Trophoblast cell (in vitro differentiated cells and primary cell): ENCODE results near the gene FRMPD4.

ENCODE experiments used
- DNase-seq, 2 donors: peaks; one replicate each; pipeline ENCODE4 v3.0.0-alpha.2; 2016
- H2AFZ ChIP-seq: 2 replicates; pipeline ENCODE4 v1.6.1; 2013; ENCODE audit warnings: low read length, moderate library complexity, mild to moderate bottlenecking; ENCODE audit not compliant: insufficient read depth, poor library complexity
- H2AK5ac ChIP-seq: 2 replicates; pipeline ENCODE4 v1.6.1; 2013; ENCODE audit warnings: mild to moderate bottlenecking, low read length
- H2BK120ac ChIP-seq: 2 replicates; pipeline ENCODE4 v1.6.1; 2013; ENCODE audit warnings: low read length, mild to moderate bottlenecking, moderate library complexity; ENCODE audit not compliant: insufficient read depth, poor library complexity
- H2BK12ac ChIP-seq: 2 replicates; pipeline ENCODE4 v1.6.1; 2013; ENCODE audit warnings: mild to moderate bottlenecking, low read length, moderate library complexity
- H2BK5ac ChIP-seq: 2 replicates; pipeline ENCODE4 v1.6.1; 2013; ENCODE audit warnings: low read length, low read depth, moderate library complexity, mild to moderate bottlenecking; ENCODE audit not compliant: poor library complexity
- H3K14ac ChIP-seq: 2 replicates; pipeline ENCODE4 v1.6.1; 2013; ENCODE audit warnings: mild to moderate bottlenecking, low read length
- H3K18ac ChIP-seq: 2 replicates; pipeline ENCODE4 v1.6.1; 2013; ENCODE audit warnings: mild to moderate bottlenecking, low read length
- H3K23ac ChIP-seq: 2 replicates; pipeline ENCODE4 v1.6.1; 2013; ENCODE audit warnings: low read length
- H3K27ac ChIP-seq: 2 replicates; pipeline ENCODE4 v1.5.1; 2013; ENCODE audit warnings: low read depth, mild to moderate bottlenecking, inconsistent platforms, low read length, moderate library complexity
- H3K27me3 ChIP-seq: 2 replicates; pipeline ENCODE4 v1.6.1; 2013; ENCODE audit warnings: inconsistent platforms, mild to moderate bottlenecking, low read length, moderate library complexity; ENCODE audit not compliant: insufficient read depth
- H3K36me3 ChIP-seq, 2 experiments: 1 replicate in 1 of 2; 2 replicates in 1 of 2; pipeline ENCODE4 v1.6.1; 2013; ENCODE audit warnings: low read length in 2 of 2, mild to moderate bottlenecking in 2 of 2, moderate library complexity in 1 of 2; ENCODE audit not compliant: insufficient read depth in 2 of 2, control insufficient read depth in 1 of 2
- H3K4ac ChIP-seq: 2 replicates; pipeline ENCODE4 v1.6.1; 2013; ENCODE audit warnings: low read depth, mild to moderate bottlenecking, low read length, moderate library complexity
- H3K4me1 ChIP-seq, 2 experiments: 1 replicate in 1 of 2; 2 replicates in 1 of 2; pipeline ENCODE4 v1.6.1; 2013; ENCODE audit warnings: low read length in 2 of 2, mild to moderate bottlenecking in 2 of 2, moderate library complexity in 1 of 2; ENCODE audit not compliant: insufficient read depth in 2 of 2, control insufficient read depth in 1 of 2
- H3K4me2 ChIP-seq: 2 replicates; pipeline ENCODE4 v1.6.1; 2013; ENCODE audit warnings: inconsistent platforms, mild to moderate bottlenecking, low read length, moderate library complexity
- H3K4me3 ChIP-seq: 2 replicates; pipeline ENCODE4 v1.5.1; 2013; ENCODE audit warnings: mild to moderate bottlenecking, low read depth, low read length, inconsistent platforms
- H3K79me1 ChIP-seq: one replicate; pipeline ENCODE4 v1.6.1; 2013; ENCODE audit warnings: low read length
- H3K79me2 ChIP-seq: 2 replicates; pipeline ENCODE4 v1.6.1; 2013; ENCODE audit warnings: low read length, mild to moderate bottlenecking; ENCODE audit not compliant: control insufficient read depth, insufficient read depth, poor library complexity
- H3K9ac ChIP-seq: 2 replicates; pipeline ENCODE4 v1.6.1; 2013; ENCODE audit warnings: mild to moderate bottlenecking, low read length
- H3K9me3 ChIP-seq: 2 replicates; pipeline ENCODE4 v1.6.1; 2013; ENCODE audit warnings: low read depth, mild to moderate bottlenecking, control low read depth, inconsistent platforms, low read length; ENCODE audit not compliant: insufficient read depth
- H4K12ac ChIP-seq: 2 replicates; pipeline ENCODE4 v1.6.1; 2013; ENCODE audit warnings: low read depth, mild to moderate bottlenecking, low read length, moderate library complexity
- H4K8ac ChIP-seq: 2 replicates; pipeline ENCODE4 v1.6.1; 2013; ENCODE audit warnings: low read depth, mild to moderate bottlenecking, low read length, moderate library complexity
- H4K91ac ChIP-seq: one replicate; pipeline ENCODE4 v1.6.1; 2013; ENCODE audit warnings: low read depth, mild to moderate bottlenecking, low read length, moderate library complexity
- WGBS: extraction: QIAGEN DNeasy Blood & Tissue Kit; methylation state at CpG from one replicate; pipeline ENCODE4 v1.1.7; 2013; ENCODE audit warnings: missing lambda C conversion rate; ENCODE audit not compliant: insufficient read length, insufficient coverage; ENCODE audit errors: extremely low coverage; 5-methylcytosine and 5-hydroxymethylcytosine counted together

FRMPD4 gene

GRCh38 chrX:12330841-12331240, 192.6 kb downstream of the FRMPD4 start:
- no CpG with 5 or more reads among the region's 3 CpGs for WGBS
- H3K4me1 ChIP-seq, result no peaks in the 10 kb centered on the region

DNA sequence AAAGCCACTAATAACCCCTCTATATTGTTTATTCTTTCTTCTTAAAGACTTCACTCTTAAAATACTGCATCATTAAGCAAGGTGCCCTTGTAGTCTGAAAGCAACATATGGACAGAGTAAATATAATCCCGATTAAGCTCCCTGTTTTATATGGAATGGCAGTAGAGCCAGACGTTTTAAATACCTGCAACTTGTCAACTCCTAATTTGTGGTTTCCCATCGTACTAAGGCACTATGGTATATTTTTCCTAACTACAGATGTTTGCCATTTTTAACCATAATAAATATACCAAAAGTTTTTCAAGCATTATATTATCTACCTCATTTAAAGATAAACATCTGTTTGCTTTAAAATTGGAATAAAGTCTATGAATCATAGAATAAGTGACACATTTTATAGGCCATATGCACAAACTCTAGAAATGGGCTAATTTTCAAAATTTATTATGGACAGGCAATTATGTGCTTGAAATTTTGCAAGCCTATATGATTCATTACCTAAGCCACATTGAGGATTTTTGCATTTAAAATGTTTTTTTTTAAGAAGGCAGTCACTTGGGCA, 194.6 kb downstream of the FRMPD4 start:
- no peak overlapping the region for H3K9ac ChIP-seq
- H2AK5ac ChIP-seq, result no peak overlapping the region
- H2AFZ ChIP-seq, result no peak overlapping the region
- no peaks in the 10 kb centered on the region for H3K9me3 ChIP-seq
- H2BK12ac ChIP-seq, result no peak overlapping the region
- no peaks in the 10 kb centered on the region for H3K36me3 ChIP-seq
- H3K14ac ChIP-seq, result no peak overlapping the region
- H3K4me3 ChIP-seq, result no peak overlapping the region
- no peak overlapping the region for H4K8ac ChIP-seq
- no peak overlapping the region for H3K18ac ChIP-seq
- no peak overlapping the region for H2BK120ac ChIP-seq
- no peaks in the 10 kb centered on the region for H3K79me2 ChIP-seq
- H3K27ac ChIP-seq, result no peak overlapping the region
- H2BK5ac ChIP-seq, result no peak overlapping the region
- no peaks in the 10 kb centered on the region for H3K79me1 ChIP-seq
- no peak overlapping the region for H4K91ac ChIP-seq
- H3K4me1 ChIP-seq, result no peaks in the 10 kb centered on the region
- no peaks in the 10 kb centered on the region for H3K27me3 ChIP-seq
- H3K4ac ChIP-seq, result no peak overlapping the region
- H3K4me2 ChIP-seq, result no peak overlapping the region
- H4K12ac ChIP-seq, result no peak overlapping the region
- DNase-seq, result no peak
- no peak overlapping the region for H3K23ac ChIP-seq
- WGBS, result no CpG with 5 or more reads among the region's 3 CpGs

More at GRCh38 chrX:12330841-12331240, 192.6 kb downstream of the FRMPD4 start:
- Histone ChIP-seq H2BK5ac (no peak overlapping the region), H2AK5ac (no peak overlapping the region), H4K91ac (no peak overlapping the region), H3K23ac (no peak overlapping the region), H4K12ac (no peak overlapping the region), H2AFZ (no peak overlapping the region), H3K79me1 (no peaks in the 10 kb centered on the region), H3K9ac (no peak overlapping the region), H3K4ac (no peak overlapping the region), H2BK12ac (no peak overlapping the region), H3K79me2 (no peaks in the 10 kb centered on the region), H3K9me3 (no peaks in the 10 kb centered on the region), H3K27me3 (no peaks in the 10 kb centered on the region), H3K36me3 (no peaks in the 10 kb centered on the region), H3K18ac (no peak overlapping the region), H3K4me3 (no peak overlapping the region), H3K14ac (no peak overlapping the region), H2BK120ac (no peak overlapping the region), H4K8ac (no peak overlapping the region), H3K4me2 (no peak overlapping the region), H3K27ac (no peak overlapping the region)
- DNase-seq, result no peak

- Histone ChIP-seq H2AFZ (no peak overlapping the region), H3K4me2 (no peak overlapping the region), H3K9me3 (no peaks in the 10 kb centered on the region), H3K23ac (no peak overlapping the region), H4K8ac (no peak overlapping the region), H2BK120ac (no peak overlapping the region), H3K79me1 (no peaks in the 10 kb centered on the region), H3K27me3 (no peaks in the 10 kb centered on the region), H3K4me1 (no peaks in the 10 kb centered on the region), H3K18ac (no peak overlapping the region), H4K12ac (no peak overlapping the region), H3K79me2 (no peaks in the 10 kb centered on the region), H2BK5ac (no peak overlapping the region), H2BK12ac (no peak overlapping the region), H3K9ac (no peak overlapping the region), H3K27ac (no peak overlapping the region), H3K4ac (no peak overlapping the region), H3K36me3 (no peaks in the 10 kb centered on the region), H3K14ac (no peak overlapping the region), H4K91ac (no peak overlapping the region), H3K4me3 (no peak overlapping the region), H2AK5ac (no peak overlapping the region)
- WGBS, result no CpG with 5 or more reads among the region's 2 CpGs
- DNase-seq, result no peak
Observed at GRCh38 chrX:12339921-12340320, 201.6 kb downstream of the FRMPD4 start.

GRCh38 chrX:12344954-12345353, 206.7 kb downstream of the FRMPD4 start:
- Histone ChIP-seq H2BK5ac (no peak overlapping the region), H3K23ac (no peak overlapping the region), H3K4me1 (no peaks in the 10 kb centered on the region), H3K36me3 (no peaks in the 10 kb centered on the region), H3K4me3 (no peak overlapping the region), H3K14ac (no peak overlapping the region), H2AFZ (no peak overlapping the region), H3K27me3 (no peaks in the 10 kb centered on the region), H3K79me1 (no peaks in the 10 kb centered on the region), H4K8ac (no peak overlapping the region), H4K12ac (no peak overlapping the region), H2AK5ac (no peak overlapping the region), H3K27ac (no peak overlapping the region), H3K18ac (no peak overlapping the region), H3K4ac (no peak overlapping the region), H3K9ac (no peak overlapping the region), H2BK12ac (no peak overlapping the region), H3K4me2 (no peak overlapping the region), H4K91ac (no peak overlapping the region), H3K79me2 (no peaks in the 10 kb centered on the region), H3K9me3 (no peaks in the 10 kb centered on the region), H2BK120ac (no peak overlapping the region)
- no CpG with 5 or more reads among the region's 2 CpGs for WGBS
- no peak for DNase-seq
